ENCODE measurements around the gene TARBP1.
A peak's percentile ranks its signal among the peaks of the same experiment; 100 is the strongest.

DNA sequence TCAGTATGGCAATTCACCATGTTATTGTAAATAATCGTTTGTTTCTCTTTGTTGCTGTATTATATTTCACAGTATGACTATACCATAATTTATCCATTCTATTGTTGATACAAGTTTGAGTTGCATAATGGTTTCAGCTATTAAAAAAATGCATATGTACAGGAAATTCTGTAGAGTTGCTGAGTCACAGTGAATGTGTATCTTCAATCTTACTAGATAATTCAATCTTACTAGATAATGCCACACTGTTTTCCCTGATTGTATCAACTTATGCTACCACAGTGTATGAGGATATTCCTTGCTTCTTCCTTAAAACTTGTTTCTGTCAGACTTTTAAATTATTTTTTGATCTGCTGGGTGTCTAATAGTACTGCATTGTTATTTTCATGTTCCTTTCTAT, 109.2 kb downstream of the TARBP1 start:
- TF ChIP-seq POLR2AphosphoS5 (IDR thresholded peaks at IDR 0.05; ENCODE audit: insufficient read depth in 1 of 2, low read depth in 1 of 2) (peak in 1 of 2 donors; percentile 40), POLR2A (IDR thresholded peaks at IDR 0.05) (no peak)
- TF ChIP-seq, protein P1, sequence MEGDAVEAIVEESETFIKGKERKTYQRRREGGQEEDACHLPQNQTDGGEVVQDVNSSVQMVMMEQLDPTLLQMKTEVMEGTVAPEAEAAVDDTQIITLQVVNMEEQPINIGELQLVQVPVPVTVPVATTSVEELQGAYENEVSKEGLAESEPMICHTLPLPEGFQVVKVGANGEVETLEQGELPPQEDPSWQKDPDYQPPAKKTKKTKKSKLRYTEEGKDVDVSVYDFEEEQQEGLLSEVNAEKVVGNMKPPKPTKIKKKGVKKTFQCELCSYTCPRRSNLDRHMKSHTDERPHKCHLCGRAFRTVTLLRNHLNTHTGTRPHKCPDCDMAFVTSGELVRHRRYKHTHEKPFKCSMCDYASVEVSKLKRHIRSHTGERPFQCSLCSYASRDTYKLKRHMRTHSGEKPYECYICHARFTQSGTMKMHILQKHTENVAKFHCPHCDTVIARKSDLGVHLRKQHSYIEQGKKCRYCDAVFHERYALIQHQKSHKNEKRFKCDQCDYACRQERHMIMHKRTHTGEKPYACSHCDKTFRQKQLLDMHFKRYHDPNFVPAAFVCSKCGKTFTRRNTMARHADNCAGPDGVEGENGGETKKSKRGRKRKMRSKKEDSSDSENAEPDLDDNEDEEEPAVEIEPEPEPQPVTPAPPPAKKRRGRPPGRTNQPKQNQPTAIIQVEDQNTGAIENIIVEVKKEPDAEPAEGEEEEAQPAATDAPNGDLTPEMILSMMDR (IDR thresholded peaks at IDR 0.05), result no peak

Data from vagina (tissue), 2 donors.